OCI-LY1 (cell line): ENCODE measurements around the gene RAB3D.

Experiments
- CTCF ChIP-seq: fragments of 200-600 bp; sonication (generic), shearing (Covaris generic); IDR thresholded peaks from 2 replicates; pipeline ENCODE4 v1.5.1; 2017; ENCODE audit warnings: mild to moderate bottlenecking, antibody characterized with exemption, low read length, moderate library complexity, mixed read lengths
- EZH2 ChIP-seq: fragments of 200-600 bp; sonication (generic), shearing (Covaris generic); IDR thresholded peaks from 2 replicates; pipeline ENCODE4 v1.8.0; 2017; ENCODE audit warnings: borderline replicate concordance, mixed run types, mild to moderate bottlenecking, antibody characterized with exemption, low read length, moderate library complexity, mixed read lengths

GRCh38 chr19:11273296-11273695, 66.2 kb downstream of the RAB3D start:
- no peak for TF ChIP-seq CTCF
- TF ChIP-seq EZH2 = no peak
